GM20000 (cell line): ENCODE measurements around the gene UFD1.

ENCODE experiments used
- DNase-seq: peaks from one replicate; pipeline ENCODE4 v3.0.0; 2012; ENCODE audit warnings: low spot score
- CTCF ChIP-seq: IDR thresholded peaks from 2 replicates; pipeline ENCODE4 v1.5.1; 2012; ENCODE audit warnings: mild to moderate bottlenecking, control low read depth; ENCODE audit errors: extremely low read depth, missing control alignments

The UFD1 gene

DNA sequence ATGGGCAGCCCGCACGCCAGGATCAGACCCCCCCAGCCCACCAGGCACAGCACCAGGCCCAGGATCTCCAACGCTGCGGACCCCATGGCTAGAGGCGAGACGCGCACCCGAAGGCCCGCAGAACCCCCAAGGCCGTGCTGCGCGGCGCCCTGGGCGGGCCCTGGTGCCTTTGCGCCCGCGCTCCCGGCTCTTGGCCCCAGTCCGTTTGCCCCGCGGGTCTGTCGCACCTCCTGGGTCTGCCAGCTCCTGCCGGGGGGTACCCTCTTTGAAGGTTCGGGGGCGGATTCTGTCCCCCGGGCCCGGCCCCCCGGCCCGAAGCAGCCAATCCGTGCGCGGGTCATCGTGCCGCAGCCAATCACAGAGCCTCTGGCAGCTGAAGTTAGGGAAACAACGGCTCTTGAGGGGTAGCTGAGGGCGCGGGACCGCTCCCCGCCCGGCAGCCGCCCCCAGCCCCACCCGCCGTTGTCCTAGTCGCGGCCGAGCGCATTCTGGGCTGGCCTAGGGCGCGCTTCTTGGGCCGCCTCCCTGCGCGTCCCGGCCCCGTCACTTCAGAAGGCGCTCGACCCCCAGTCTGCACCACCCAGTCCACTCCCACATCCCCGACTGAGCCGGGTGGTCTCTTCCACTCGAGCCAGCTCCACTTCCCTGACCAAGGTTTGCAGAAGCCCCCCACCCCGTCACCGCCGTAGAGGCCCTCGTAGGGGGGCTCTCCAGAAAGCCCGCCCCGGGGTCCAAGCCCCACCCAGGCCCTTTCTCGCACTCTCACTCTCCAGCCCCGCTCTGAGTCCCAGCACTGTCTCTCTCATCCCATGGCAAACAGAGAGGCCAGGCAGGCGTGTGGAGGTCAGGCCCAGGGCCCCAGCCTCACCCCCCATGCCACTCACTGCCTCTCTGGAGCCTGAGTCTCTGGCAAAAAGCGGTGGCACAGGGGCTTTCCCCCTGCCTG lies 45.5 kb upstream of the UFD1 start, which contains the start of gene CLDN5:
Gene CLDN5 (minus strand): TSS at position 241 of the 946 bp plus-strand sequence. CDS start 155 bp downstream, at position 86.
- DNase-seq, result peak; percentile 54
- no peak for TF ChIP-seq CTCF

DNA sequence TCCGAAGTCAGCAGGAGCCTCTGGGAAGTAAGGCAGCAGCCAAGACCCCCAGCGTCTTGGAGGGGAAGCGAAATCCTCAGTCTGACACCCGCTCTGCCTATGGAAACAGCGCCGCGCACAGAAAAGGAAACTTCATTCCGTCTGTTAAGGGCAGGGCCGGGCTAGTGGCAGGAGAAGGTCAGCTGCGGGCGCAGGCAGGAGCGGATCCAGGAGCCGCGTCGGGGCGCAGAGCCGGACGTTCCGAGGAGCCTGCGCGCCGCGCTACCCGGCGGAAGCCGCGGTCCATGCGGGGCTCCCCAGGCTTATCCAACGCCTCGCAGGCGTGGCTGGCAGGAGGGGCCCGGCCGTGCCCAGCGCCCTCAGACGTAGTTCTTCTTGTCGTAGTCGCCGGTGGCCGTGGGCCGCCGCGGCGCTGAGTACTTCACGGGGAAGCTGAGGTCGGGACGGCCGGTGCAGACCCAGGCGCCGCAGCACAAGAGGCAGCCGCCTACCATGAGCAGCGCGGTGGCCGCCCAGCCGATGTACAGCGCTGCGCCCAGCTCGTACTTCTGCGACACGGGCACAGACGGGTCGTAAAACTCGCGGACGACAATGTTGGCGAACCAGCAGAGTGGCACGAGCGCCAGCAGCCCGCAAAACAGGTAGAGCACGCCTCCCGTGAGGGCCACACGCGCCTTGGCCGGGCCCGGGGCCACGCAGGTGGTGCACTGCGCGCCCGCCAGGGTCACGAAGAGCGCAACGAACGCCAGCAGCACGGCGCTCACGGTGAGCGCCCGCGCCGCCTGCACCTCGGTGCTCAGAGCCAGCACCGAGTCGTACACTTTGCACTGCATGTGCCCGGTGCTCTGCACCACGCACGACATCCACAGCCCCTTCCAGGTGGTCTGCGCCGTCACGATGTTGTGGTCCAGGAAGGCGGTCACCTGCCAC lies 44.5 kb upstream of the UFD1 start:
- peak; percentile 45 for DNase-seq

GRCh38 chr22:19522881-19523239 lies 43.9 kb upstream of the UFD1 start:
- DNase-seq, result no peak
- TF ChIP-seq CTCF, result no peak

More for the DNA sequence above, 44.5 kb upstream of the UFD1 start:
- TF ChIP-seq CTCF, result no peak

- no peak for TF ChIP-seq CTCF
- no peak for DNase-seq
Measured at GRCh38 chr22:19522190-19522880, 43.3 kb upstream of the UFD1 start.

GRCh38 chr22:19520566-19521305 lies 41.7 kb upstream of the UFD1 start:
- no peak for DNase-seq
- no peak for TF ChIP-seq CTCF

GRCh38 chr22:19520007-19520406 lies 41.0 kb upstream of the UFD1 start:
- no peak for TF ChIP-seq CTCF
- DNase-seq, result no peak
